Smooth muscle cell (in vitro differentiated cells): ENCODE data around the gene OR4Q3. TPM values are rescaled to one million over a fixed set of nuclear protein-coding genes. Genes with fewer than 3 reads are reported as not detected.
"Not testable (repeated sequence)": the region's sequence is repeated elsewhere in the genome, so short reads cannot be mapped to it uniquely, and the experiment has no call there.

Experiments
- DNase-seq: peaks from one replicate; lab custom pipeline; 2025; ENCODE audit not compliant: unreplicated experiment; lab: John Stamatoyannopoulos, UW
- H2AFZ ChIP-seq: fragments of 200-600 bp; sonication (generic); 2 replicates; pipeline ENCODE4 v1.6.0; 2016; ENCODE audit warnings: antibody characterized with exemption, low read depth, mild to moderate bottlenecking
- H3F3A ChIP-seq: fragments of 200-600 bp; sonication (generic); 2 replicates; pipeline ENCODE4 v1.6.0; 2017; ENCODE audit warnings: antibody characterized with exemption, low read depth
- H3K27ac ChIP-seq: fragments of 200-600 bp; sonication (generic); 2 replicates; pipeline ENCODE4 v1.5.1; 2016; ENCODE audit warnings: low read depth, mild to moderate bottlenecking
- H3K27me3 ChIP-seq: fragments of 200-600 bp; sonication (generic); 2 replicates; pipeline ENCODE4 v1.6.1; 2016; ENCODE audit warnings: low read depth, mild to moderate bottlenecking
- H3K36me3 ChIP-seq: fragments of 200-600 bp; sonication (generic); 2 replicates; pipeline ENCODE4 v1.5.1; 2016; ENCODE audit warnings: low read depth
- H3K4me1 ChIP-seq: fragments of 200-600 bp; sonication (generic); 2 replicates; pipeline ENCODE4 v1.5.1; 2016; ENCODE audit warnings: low read depth
- H3K4me2 ChIP-seq: fragments of 200-600 bp; sonication (generic); 2 replicates; pipeline ENCODE4 v1.6.0; 2016; ENCODE audit warnings: mild to moderate bottlenecking
- H3K4me3 ChIP-seq: fragments of 200-600 bp; sonication (generic); 2 replicates; pipeline ENCODE4 v1.5.1; 2016; ENCODE audit warnings: mild to moderate bottlenecking
- H3K79me2 ChIP-seq: fragments of 200-600 bp; sonication (generic); 2 replicates; pipeline ENCODE4 v1.6.0; 2016; ENCODE audit warnings: low read depth, mild to moderate bottlenecking
- H3K9ac ChIP-seq: fragments of 200-600 bp; sonication (generic); 2 replicates; pipeline ENCODE4 v1.6.0; 2016; ENCODE audit warnings: low read depth
- H3K9me3 ChIP-seq: fragments of 200-600 bp; sonication (generic); replicated peaks from 2 replicates; pipeline ENCODE4 v1.5.1; 2016; ENCODE audit warnings: low read depth
- H4K20me1 ChIP-seq: fragments of 200-600 bp; sonication (generic); 2 replicates; pipeline ENCODE4 v1.6.0; 2016; ENCODE audit warnings: low read depth
- CTCF ChIP-seq: fragments of 200-600 bp; sonication (generic); IDR thresholded peaks from 2 replicates; pipeline ENCODE4 v1.5.1; 2017; ENCODE audit warnings: borderline replicate concordance, mild to moderate bottlenecking, antibody characterized with exemption; ENCODE audit not compliant: insufficient read depth, poor library complexity, severe bottlenecking
- WGBS: methylation state at CpG from one replicate; pipeline ENCODE4 v1.1.7; 2016; ENCODE audit warnings: low lambda C conversion rate; 5-methylcytosine and 5-hydroxymethylcytosine counted together
- polyA plus RNA-seq: library from polyadenylated mRNA; unstranded; fragments of >200 nt; fragmentation: Nextera tagmentation; extraction: Ambion mirVana; gene quantifications from 2 replicates; pipeline ENCODE4 v1.2.1, GENCODE V29; 2016
- total RNA-seq: library from RNA; depleted of rRNA; stranded (reverse); fragments of >200 nt; gene quantifications from 2 replicates; pipeline ENCODE4 v1.2.3, GENCODE V29; 2014

Gene OR4Q3
- total RNA-seq (not detected in 2 replicates), polyA plus RNA-seq (not detected in 2 replicates)

DNA sequence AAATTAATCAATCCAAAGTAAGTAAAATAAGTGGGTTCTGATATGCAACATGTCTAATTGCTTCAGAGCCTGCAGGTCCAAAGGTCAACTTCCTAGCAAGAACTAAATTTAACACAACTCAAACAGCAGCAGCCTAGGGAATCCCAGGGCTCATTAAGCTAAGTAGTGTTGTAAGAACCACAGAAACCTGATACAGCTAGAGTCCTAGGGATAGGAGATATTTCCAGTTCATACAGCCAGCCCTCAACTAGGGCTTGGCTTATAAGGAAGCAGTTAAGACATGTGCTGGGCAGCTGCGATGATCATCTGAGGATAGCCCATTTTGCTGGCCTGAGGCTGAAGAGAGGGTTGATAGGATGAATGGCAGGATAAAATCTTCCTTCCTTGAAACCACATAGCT lies at the start of gene OR4Q3:
Gene OR4Q3 (plus strand): TSS at position 316 of the 400 bp plus-strand sequence.
- no peaks in the 10 kb centered on the region for H3K4me1 ChIP-seq
- H2AFZ ChIP-seq: no peak within 1 kb of the TSS
- no peak within 1 kb of the TSS for H3K9ac ChIP-seq
- H3K4me2 ChIP-seq: no peak within 1 kb of the TSS
- H3K4me3 ChIP-seq: no peak within 1 kb of the TSS
- 69% methylated on average over 1 of the region's 1 CpG for WGBS
- no peaks in the 10 kb centered on the region for H3F3A ChIP-seq
- no peaks in the 10 kb centered on the region for H3K79me2 ChIP-seq
- H3K27ac ChIP-seq: no peak within 1 kb of the TSS
- DNase-seq: no peak
- TF ChIP-seq CTCF: no peak
- no peaks in the 10 kb centered on the region for H3K27me3 ChIP-seq
- H3K9me3 ChIP-seq: peaks cover 44% of the 10 kb centered on the region
- H3K36me3 ChIP-seq: no peaks in the 10 kb centered on the region
- H4K20me1 ChIP-seq: no peaks in the 10 kb centered on the region

GRCh38 chr14:19729359-19729758 lies 14.0 kb upstream of the OR4Q3 start:
- no peak overlapping the region for H2AFZ ChIP-seq
- no peak overlapping the region for H3K9ac ChIP-seq
- TF ChIP-seq CTCF: no peak
- H3K9me3 ChIP-seq: peaks cover 46% of the 10 kb centered on the region
- DNase-seq: no peak
- H3K4me2 ChIP-seq: no peak overlapping the region
- no peaks in the 10 kb centered on the region for H3K79me2 ChIP-seq
- H3K36me3 ChIP-seq: no peaks in the 10 kb centered on the region
- no peaks in the 10 kb centered on the region for H3K4me1 ChIP-seq
- no peak overlapping the region for H3K4me3 ChIP-seq
- H3F3A ChIP-seq: no peaks in the 10 kb centered on the region
- H4K20me1 ChIP-seq: no peaks in the 10 kb centered on the region
- H3K27ac ChIP-seq: no peak overlapping the region
- H3K27me3 ChIP-seq: no peaks in the 10 kb centered on the region

- H3K9me3 ChIP-seq: peaks cover 46% of the 10 kb centered on the region
- 52% methylated on average over 2 of the region's 2 CpGs for WGBS
These were observed 13.6 kb upstream of the OR4Q3 start for GRCh38 chr14:19729763-19730162.

DNA sequence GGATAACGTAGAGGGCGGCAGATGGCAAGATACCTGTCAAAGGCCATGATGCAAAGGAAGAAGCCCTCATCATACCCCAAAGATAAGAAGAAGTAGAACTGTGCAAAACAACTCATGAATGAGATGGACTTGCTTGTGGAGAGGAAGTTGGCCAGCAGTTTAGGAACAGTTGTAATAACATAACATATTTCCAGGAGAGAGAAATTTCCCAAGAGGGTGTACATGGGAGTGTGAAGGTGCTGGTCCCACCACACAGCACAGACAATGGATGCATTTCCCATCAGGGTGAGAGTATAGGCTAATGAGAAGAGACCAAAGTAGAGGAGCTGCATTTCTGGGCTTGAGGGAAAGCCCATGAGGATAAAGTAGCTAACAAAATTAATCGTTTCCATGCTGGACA lies 9.5 kb upstream of the OR4Q3 start:
- 77% methylated on average over 3 of the region's 3 CpGs for WGBS
- not testable (repeated sequence) for H4K20me1 ChIP-seq

More at GRCh38 chr14:19729763-19730162, 13.6 kb upstream of the OR4Q3 start:
- Histone ChIP-seq H3K27ac (no peak overlapping the region), H4K20me1 (no peaks in the 10 kb centered on the region), H3K79me2 (no peaks in the 10 kb centered on the region), H3K36me3 (no peaks in the 10 kb centered on the region), H3K9ac (no peak overlapping the region), H3K4me3 (no peak overlapping the region), H3K4me1 (no peaks in the 10 kb centered on the region), H3F3A (no peaks in the 10 kb centered on the region), H3K27me3 (no peaks in the 10 kb centered on the region), H2AFZ (no peak overlapping the region), H3K4me2 (no peak overlapping the region)
- DNase-seq: no peak
- TF ChIP-seq CTCF: no peak

DNA sequence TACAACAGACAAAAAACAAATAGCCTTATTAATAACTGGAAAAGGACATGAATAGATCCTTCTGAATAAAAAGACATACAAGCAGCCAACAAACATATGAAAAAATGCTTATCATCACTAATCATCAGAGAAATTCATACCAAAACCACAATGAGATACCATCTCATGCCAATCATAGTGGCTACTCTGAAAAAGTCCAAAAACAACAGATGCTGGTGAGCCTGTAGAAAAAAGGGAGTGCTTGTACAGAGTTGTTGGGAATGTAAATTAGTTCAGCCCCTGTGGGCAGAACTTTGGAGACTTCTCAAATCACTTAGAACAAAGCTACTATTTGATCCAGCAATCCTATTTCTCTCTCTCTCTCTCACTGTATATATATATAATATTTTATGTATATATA lies 8.9 kb downstream of the OR4Q3 start:
- not testable (repeated sequence) for H3F3A ChIP-seq, H3K27ac ChIP-seq, H3K9ac ChIP-seq, H4K20me1 ChIP-seq, H3K27me3 ChIP-seq, H3K4me2 ChIP-seq, H2AFZ ChIP-seq, DNase-seq, H3K79me2 ChIP-seq, H3K4me1 ChIP-seq, H3K36me3 ChIP-seq, H3K4me3 ChIP-seq
- H3K9me3 ChIP-seq: peaks cover 30% of the 10 kb centered on the region

More for the DNA sequence above, 9.5 kb upstream of the OR4Q3 start:
- H3K4me1 ChIP-seq, DNase-seq, H2AFZ ChIP-seq, H3F3A ChIP-seq, H3K4me2 ChIP-seq, H3K27me3 ChIP-seq, H3K27ac ChIP-seq, H3K4me3 ChIP-seq, H3K79me2 ChIP-seq, H3K9ac ChIP-seq, H3K36me3 ChIP-seq: not testable (repeated sequence)
- peaks cover 21% of the 10 kb centered on the region for H3K9me3 ChIP-seq
